ENCODE data around the gene LGALS1. TPM values are rescaled to one million over a fixed set of nuclear protein-coding genes. Genes with fewer than 3 reads are reported as not detected.

The LGALS1 gene
- total RNA-seq, 1 donor: 3,707 TPM

DNA sequence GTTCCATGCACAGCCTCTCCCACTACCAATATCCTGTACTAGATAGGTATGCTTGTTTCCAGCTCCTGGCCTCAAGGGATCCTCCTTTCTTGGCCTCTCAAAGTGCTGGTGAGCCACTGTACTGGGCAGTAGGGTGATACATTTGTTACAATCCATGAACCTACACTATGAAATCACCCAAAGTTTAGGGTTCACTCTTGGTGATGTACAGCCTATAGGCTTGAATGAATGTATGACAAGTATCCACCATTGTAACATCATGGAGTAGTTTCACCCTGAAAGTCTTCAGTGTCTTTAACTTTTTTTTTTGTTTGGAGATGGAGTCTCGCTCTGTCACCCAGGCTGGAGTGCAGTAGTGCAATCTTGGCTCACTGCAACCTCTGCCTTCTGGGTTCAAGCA lies 53.2 kb downstream of the LGALS1 start:
- H3K4me3 ChIP-seq (ENCODE audit: low read depth, low read length): no peak overlapping the region
- DNase-seq (ENCODE audit: low read depth): no peak
- TF ChIP-seq CTCF (IDR thresholded peaks at IDR 0.05; ENCODE audit: insufficient read depth, low read depth, low read length): no peak

Small RNAs within 50 kb of the gene (small RNA-seq; reads per million reads assigned to genes)
- not detected for gene RN7SL385P

Other genes starting within 250 kb of the LGALS1 start
- under 0.01 and 0.32 TPM in 2 replicates for gene ELFN2, start 248.2 kb upstream of the LGALS1 start, total RNA-seq
- gene MFNG, start 189.3 kb upstream of the LGALS1 start, total RNA-seq: under 0.01 TPM in 1 of 2 replicates, not detected in the other
- 3.0 and 3.5 TPM in 2 replicates for gene CARD10, start 156.2 kb upstream of the LGALS1 start, total RNA-seq
- gene CDC42EP1, start 115.2 kb upstream of the LGALS1 start, total RNA-seq: 22.9 and 33.2 TPM in 2 replicates
- gene LGALS2, start 95.5 kb upstream of the LGALS1 start, total RNA-seq: not detected in 2 replicates
- gene GGA1, start 66.8 kb upstream of the LGALS1 start, total RNA-seq: 33.2 and 39.0 TPM in 2 replicates
- 9.0 and 11.2 TPM in 2 replicates for gene SH3BP1, start 36.0 kb upstream of the LGALS1 start, total RNA-seq
- 9.0 and 9.9 TPM in 2 replicates for gene PDXP, start 16.9 kb upstream of the LGALS1 start, total RNA-seq
- gene NOL12, start 10.7 kb downstream of the LGALS1 start, total RNA-seq: 7.3 and 10.3 TPM in 2 replicates
- gene TRIOBP, start 21.4 kb downstream of the LGALS1 start, total RNA-seq: 121 and 141 TPM in 2 replicates
- gene GCAT, start 132.3 kb downstream of the LGALS1 start, total RNA-seq: 20.3 and 31.1 TPM in 2 replicates
- gene GALR3, start 147.7 kb downstream of the LGALS1 start, total RNA-seq: under 0.01 TPM in 1 of 2 replicates, not detected in the other
- gene ANKRD54, start 168.7 kb downstream of the LGALS1 start, total RNA-seq: 24.8 and 28.5 TPM in 2 replicates
- 230 and 285 TPM in 2 replicates for gene EIF3L, start 173.8 kb downstream of the LGALS1 start, total RNA-seq
- 39.3 and 47.9 TPM in 2 replicates for gene MICALL1, start 230.7 kb downstream of the LGALS1 start, total RNA-seq

Measured in fibroblast of villous mesenchyme (primary cell).